Mesothelial cell of epicardium (in vitro differentiated cells): Measurements from ENCODE around the gene ATXN7L1. TPM values are rescaled to one million over a fixed set of nuclear protein-coding genes. Genes with fewer than 3 reads are reported as not detected.
"Not testable (repeated sequence)": the region's sequence is repeated elsewhere in the genome, so short reads cannot be mapped to it uniquely, and the experiment has no call there.

ENCODE experiments used
- DNase-seq, 2 experiments: peaks; one replicate each; pipeline ENCODE4 v3.0.0; 2021; ENCODE audit warnings: low spot score in 2 of 2; ENCODE audit not compliant: unreplicated experiment in 2 of 2
- H3K27ac Mint-ChIP-seq: 2 replicates; pipeline ENCODE4 v1.8.0; 2021; ENCODE audit warnings: mixed read lengths
- H3K27me3 Mint-ChIP-seq: 2 replicates; pipeline ENCODE4 v1.8.0; 2021; ENCODE audit warnings: low read depth, mixed read lengths
- H3K36me3 Mint-ChIP-seq: 2 replicates; pipeline ENCODE4 v1.8.0; 2021; ENCODE audit warnings: mixed read lengths
- H3K4me1 Mint-ChIP-seq: 2 replicates; pipeline ENCODE4 v1.8.0; 2021; ENCODE audit warnings: mixed read lengths
- H3K4me3 Mint-ChIP-seq: 2 replicates; pipeline ENCODE4 v1.8.0; 2021; ENCODE audit warnings: mild to moderate bottlenecking, moderate library complexity, mixed read lengths
- H3K9me3 Mint-ChIP-seq: 2 replicates; pipeline ENCODE4 v1.8.0; 2021; ENCODE audit warnings: mixed read lengths
- CTCF ChIP-seq: fragments of 200-600 bp; sonication (generic); IDR thresholded peaks from one replicate; pipeline ENCODE4 v1.5.0; 2021; ENCODE audit warnings: antibody characterized with exemption; ENCODE audit not compliant: unreplicated experiment
- total RNA-seq: library from RNA; stranded (reverse); gene quantifications from 3 replicates; pipeline ENCODE4 v1.2.1, GENCODE V29; 2021

Gene ATXN7L1
- total RNA-seq, 1 donor from 2014 or later: 18.0 TPM

- Mint-ChIP-seq H3K27me3 (no peaks in the 10 kb centered on the region), H3K4me3 (no peak overlapping the region), H3K27ac (no peak overlapping the region), H3K36me3 (no peaks in the 10 kb centered on the region), H3K4me1 (no peaks in the 10 kb centered on the region), H3K9me3 (no peaks in the 10 kb centered on the region)
- no peak for TF ChIP-seq CTCF
- no peak for DNase-seq
Observed at GRCh38 chr7:105599551-105599950, 276.8 kb downstream of the ATXN7L1 start.

GRCh38 chr7:105599080-105599479 lies 277.3 kb downstream of the ATXN7L1 start:
- not testable (repeated sequence) for H3K9me3 Mint-ChIP-seq, H3K27ac Mint-ChIP-seq

GRCh38 chr7:105596866-105597265 lies 279.5 kb downstream of the ATXN7L1 start:
- Mint-ChIP-seq H3K4me1 (no peaks in the 10 kb centered on the region), H3K27ac (no peak overlapping the region), H3K9me3 (no peaks in the 10 kb centered on the region), H3K4me3 (no peak overlapping the region), H3K36me3 (no peaks in the 10 kb centered on the region), H3K27me3 (no peaks in the 10 kb centered on the region)
- DNase-seq: no peak
- TF ChIP-seq CTCF: no peak

More at GRCh38 chr7:105599080-105599479, 277.3 kb downstream of the ATXN7L1 start:
- not testable (repeated sequence) for H3K36me3 Mint-ChIP-seq, H3K4me3 Mint-ChIP-seq, H3K4me1 Mint-ChIP-seq, DNase-seq, H3K27me3 Mint-ChIP-seq

GRCh38 chr7:105594034-105594433 lies 282.4 kb downstream of the ATXN7L1 start:
- no peak for DNase-seq

GRCh38 chr7:105591522-105591921 lies 284.9 kb downstream of the ATXN7L1 start:
- TF ChIP-seq CTCF: no peak
- DNase-seq: no peak
- H3K4me1 Mint-ChIP-seq: peaks cover 6% of the 10 kb centered on the region
- no peak overlapping the region for H3K4me3 Mint-ChIP-seq
- H3K36me3 Mint-ChIP-seq: no peaks in the 10 kb centered on the region
- no peaks in the 10 kb centered on the region for H3K27me3 Mint-ChIP-seq
- no peaks in the 10 kb centered on the region for H3K9me3 Mint-ChIP-seq
- H3K27ac Mint-ChIP-seq: no peak overlapping the region

More at GRCh38 chr7:105594034-105594433, 282.4 kb downstream of the ATXN7L1 start:
- no peak for TF ChIP-seq CTCF
- Mint-ChIP-seq H3K27me3 (no peaks in the 10 kb centered on the region), H3K4me1 (no peaks in the 10 kb centered on the region), H3K4me3 (no peak overlapping the region), H3K9me3 (no peaks in the 10 kb centered on the region), H3K36me3 (no peaks in the 10 kb centered on the region), H3K27ac (no peak overlapping the region)

- no peaks in the 10 kb centered on the region for H3K36me3 Mint-ChIP-seq
- no peak overlapping the region for H3K27ac Mint-ChIP-seq
- no peaks in the 10 kb centered on the region for H3K9me3 Mint-ChIP-seq
- no peak overlapping the region for H3K4me3 Mint-ChIP-seq
- H3K27me3 Mint-ChIP-seq: no peaks in the 10 kb centered on the region
- TF ChIP-seq CTCF: no peak
- H3K4me1 Mint-ChIP-seq: peaks cover 6% of the 10 kb centered on the region
- no peak for DNase-seq
Observed at GRCh38 chr7:105590793-105591192, 285.6 kb downstream of the ATXN7L1 start.
